Measurements from ENCODE around the gene KRTAP5-2.

Gene KRTAP5-2

DNA sequence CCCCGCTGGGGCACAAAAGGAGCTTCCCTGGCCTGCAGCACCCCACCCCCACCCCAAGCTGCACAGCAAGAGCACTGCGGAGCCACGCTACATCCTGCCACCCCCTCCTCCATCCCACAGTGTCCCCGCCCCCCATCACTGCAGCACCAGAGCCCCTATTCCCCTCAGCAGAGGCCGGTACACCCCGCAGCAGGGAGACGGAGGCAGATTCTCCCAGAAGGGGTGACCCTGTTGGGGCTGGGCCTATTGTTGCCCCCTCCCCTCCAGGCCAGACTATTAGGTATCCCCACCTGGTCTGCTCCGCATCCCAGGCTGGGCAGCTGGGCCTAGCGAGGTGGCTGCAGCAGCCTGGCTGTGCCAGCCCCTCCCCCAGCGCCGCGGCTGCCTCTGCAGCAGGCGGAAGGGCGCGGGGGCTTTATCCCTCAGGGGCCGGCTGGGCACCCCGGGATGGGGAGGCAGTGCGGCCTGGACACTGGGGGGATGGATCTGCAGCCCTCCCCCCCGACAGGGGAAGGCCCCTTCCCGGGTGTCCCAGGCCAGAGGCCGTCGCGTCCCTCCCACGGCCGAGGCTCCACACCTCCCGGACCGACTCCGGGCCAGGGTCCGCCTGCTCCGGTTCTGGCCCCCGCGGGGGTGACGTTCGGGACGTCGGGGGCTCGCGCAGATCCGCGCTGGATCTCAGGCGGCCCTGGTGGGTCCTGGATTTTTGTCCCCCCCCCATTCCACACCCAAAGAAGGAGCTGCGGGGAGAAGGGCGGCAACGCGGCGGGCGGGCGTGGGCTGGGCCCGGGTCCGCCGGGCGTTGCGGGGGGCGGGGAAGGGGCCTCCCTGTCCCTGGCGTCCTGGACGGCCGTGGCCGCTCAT is 27.0 kb downstream of the KRTAP5-2 start:
- no peak for DNase-seq (ENCODE audit: low read depth in 2 of 2)
- H3K4me3 ChIP-seq (replicated peaks in 1 of 2; ENCODE audit: low read depth in 2 of 2, low read length in 2 of 2) = peak overlapping the region in 1 of 2 donors; percentile 50
- TF ChIP-seq, protein P1, sequence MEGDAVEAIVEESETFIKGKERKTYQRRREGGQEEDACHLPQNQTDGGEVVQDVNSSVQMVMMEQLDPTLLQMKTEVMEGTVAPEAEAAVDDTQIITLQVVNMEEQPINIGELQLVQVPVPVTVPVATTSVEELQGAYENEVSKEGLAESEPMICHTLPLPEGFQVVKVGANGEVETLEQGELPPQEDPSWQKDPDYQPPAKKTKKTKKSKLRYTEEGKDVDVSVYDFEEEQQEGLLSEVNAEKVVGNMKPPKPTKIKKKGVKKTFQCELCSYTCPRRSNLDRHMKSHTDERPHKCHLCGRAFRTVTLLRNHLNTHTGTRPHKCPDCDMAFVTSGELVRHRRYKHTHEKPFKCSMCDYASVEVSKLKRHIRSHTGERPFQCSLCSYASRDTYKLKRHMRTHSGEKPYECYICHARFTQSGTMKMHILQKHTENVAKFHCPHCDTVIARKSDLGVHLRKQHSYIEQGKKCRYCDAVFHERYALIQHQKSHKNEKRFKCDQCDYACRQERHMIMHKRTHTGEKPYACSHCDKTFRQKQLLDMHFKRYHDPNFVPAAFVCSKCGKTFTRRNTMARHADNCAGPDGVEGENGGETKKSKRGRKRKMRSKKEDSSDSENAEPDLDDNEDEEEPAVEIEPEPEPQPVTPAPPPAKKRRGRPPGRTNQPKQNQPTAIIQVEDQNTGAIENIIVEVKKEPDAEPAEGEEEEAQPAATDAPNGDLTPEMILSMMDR (IDR thresholded peaks at IDR 0.05; ENCODE audit: low read depth, low read length) = no peak

GRCh38 chr11:1570531-1570895 is 27.6 kb downstream of the KRTAP5-2 start:
- DNase-seq (ENCODE audit: low read depth in 2 of 2) = no peak
- TF ChIP-seq, protein P1 (IDR thresholded peaks at IDR 0.05; ENCODE audit: low read depth, low read length) = no peak
- no peak overlapping the region for H3K4me3 ChIP-seq (replicated peaks in 1 of 2; ENCODE audit: low read depth in 2 of 2, low read length in 2 of 2)

DNA sequence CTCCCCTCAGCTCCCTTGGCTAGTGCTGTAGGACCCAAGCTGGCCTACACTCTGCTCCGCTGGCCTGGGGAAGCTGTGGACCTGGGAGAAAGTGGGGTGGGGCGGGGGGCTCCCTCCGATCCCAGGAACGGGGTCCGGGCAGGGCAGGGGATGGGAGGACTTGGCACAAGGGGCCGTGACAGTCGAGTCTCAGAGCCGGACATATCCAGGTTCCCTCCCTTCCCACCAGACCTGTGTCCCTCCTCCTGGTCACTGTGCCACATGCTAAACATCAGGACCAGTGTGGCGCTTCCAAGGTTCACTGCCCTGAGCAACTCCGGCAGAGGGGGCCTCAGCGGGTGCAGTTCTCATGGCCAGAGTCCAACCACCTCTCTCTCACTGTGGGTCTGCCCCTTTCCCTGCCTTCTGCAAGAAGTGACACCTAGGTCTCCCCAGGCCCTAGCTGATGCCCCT is 28.1 kb downstream of the KRTAP5-2 start:
- DNase-seq (ENCODE audit: low read depth in 2 of 2) = no peak
- no peak overlapping the region for H3K4me3 ChIP-seq (replicated peaks in 1 of 2; ENCODE audit: low read depth in 2 of 2, low read length in 2 of 2)
- TF ChIP-seq, protein P1 (IDR thresholded peaks at IDR 0.05; ENCODE audit: low read depth, low read length) = no peak

DNA sequence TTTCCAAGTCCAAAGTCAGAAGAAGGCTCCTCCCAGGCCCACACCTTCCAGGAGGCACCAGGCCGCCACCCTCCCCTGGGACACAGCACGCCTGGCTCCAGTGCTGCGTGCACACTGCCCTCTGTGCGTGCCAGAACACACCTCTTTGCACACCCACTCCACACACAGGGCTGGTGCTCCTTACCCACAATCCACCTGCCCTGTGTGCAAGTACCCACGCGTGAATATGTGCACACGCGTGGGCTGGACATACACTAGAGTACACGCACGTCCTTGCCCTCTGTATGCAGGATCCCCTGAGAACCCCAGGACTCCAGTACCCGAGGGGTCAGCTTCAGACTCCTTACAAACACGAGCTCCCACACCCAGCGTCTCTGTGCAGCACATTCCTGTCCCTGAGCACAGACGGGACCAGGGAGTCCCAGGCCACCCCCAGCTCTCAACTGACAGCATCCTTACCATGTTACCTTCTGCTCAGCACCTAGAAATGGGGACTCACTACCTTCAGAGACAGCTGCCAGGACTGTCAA is 28.8 kb downstream of the KRTAP5-2 start:
- DNase-seq (ENCODE audit: low read depth in 2 of 2) = no peak
- H3K4me3 ChIP-seq (replicated peaks in 1 of 2; ENCODE audit: low read depth in 2 of 2, low read length in 2 of 2) = no peak overlapping the region
- TF ChIP-seq, protein P1 (IDR thresholded peaks at IDR 0.05; ENCODE audit: low read depth, low read length) = no peak

- TF ChIP-seq, protein P1 (IDR thresholded peaks at IDR 0.05; ENCODE audit: low read depth, low read length) = no peak
- DNase-seq (ENCODE audit: low read depth in 2 of 2) = no peak
- H3K4me3 ChIP-seq (replicated peaks in 1 of 2; ENCODE audit: low read depth in 2 of 2, low read length in 2 of 2) = no peak overlapping the region
Observed at GRCh38 chr11:1568441-1568911, 29.6 kb downstream of the KRTAP5-2 start.

DNA sequence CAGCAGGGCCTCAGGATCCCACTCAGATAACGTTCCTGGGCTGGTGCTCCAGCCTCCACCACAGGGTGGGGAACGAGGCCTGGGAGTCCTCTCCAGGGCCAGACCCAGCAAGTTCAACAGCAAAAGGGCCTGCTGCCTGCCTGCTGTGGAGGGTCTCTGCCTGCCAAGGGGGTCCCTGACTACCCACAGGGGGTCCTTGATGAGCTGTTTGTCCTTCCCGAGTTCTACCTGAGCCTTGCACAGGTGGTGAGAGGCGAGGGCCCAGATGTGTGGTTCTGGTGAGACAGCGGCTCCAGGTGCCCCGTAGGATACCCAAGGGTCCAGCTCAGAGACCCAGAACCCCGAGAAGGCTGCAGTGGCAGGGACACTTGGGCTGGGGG is 30.4 kb downstream of the KRTAP5-2 start:
- no peak for DNase-seq (ENCODE audit: low read depth in 2 of 2)
- no peak overlapping the region for H3K4me3 ChIP-seq (replicated peaks in 1 of 2; ENCODE audit: low read depth in 2 of 2, low read length in 2 of 2)
- TF ChIP-seq, protein P1 (IDR thresholded peaks at IDR 0.05; ENCODE audit: low read depth, low read length) = no peak
